ENCODE results near the gene DYNC1H1.

DNA sequence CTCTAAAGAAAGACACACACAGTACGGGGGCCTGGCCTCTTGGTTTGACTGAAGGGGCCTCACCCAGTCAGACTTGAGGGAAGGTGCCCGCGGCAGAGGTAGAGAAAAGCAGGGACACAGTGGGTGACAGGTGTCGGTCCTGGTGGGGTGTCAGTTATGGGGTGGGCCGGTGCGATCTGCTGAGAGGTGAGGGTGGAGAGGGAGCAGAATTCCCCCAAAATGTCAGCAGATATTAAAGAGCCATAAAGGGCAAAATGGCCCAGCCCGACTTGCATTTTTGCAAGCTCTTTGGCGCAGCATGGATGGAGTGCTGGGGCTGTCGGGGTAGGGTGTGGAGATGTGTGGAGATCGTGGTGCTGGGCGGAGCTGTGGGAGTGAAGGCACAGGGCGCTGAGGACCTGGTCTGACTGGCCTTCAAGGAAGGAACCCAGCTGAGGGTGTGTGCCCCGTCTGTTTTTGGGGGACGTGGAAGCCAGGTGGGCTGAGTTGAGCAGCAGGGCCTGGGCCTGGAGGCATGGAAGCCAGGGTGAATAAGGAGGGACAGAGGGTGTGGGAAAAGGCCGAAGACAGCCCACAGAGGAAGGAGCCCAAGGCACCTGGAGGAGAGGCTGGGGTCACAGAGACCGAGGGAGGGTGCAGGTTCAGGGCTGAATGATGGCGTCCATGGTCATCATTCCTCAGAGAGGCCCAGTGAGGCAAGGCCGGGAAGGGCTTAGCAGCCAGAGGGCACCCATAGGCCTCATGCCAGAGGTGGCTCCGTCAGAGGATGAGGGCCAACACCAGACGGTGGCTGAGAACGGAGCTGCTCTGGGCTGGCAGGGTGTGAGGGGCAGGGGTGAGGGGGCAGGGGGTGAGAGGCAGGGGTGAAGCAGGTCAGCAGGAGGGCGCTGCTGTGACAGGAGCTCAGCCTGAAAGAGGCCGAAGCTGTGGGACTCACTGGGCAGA lies 48.2 kb upstream of the DYNC1H1 start:
- TF ChIP-seq GATA2 (IDR thresholded peaks at IDR 0.05; ENCODE audit: low read depth, low read length) (no peak), GATA3 (IDR thresholded peaks at IDR 0.05; ENCODE audit: low read depth, low read length) (no peak)

All from SH-SY5Y (cell line).